ENCODE data around the gene INTS14.

- TF ChIP-seq POLR2A (IDR thresholded peaks at IDR 0.05; ENCODE audit: low read length) (no peak), GATA1 (IDR thresholded peaks at IDR 0.05; ENCODE audit: low read depth, low read length) (no peak)
These were observed 10.7 kb upstream of the INTS14 start, which contains the start of gene SLC24A1 for GRCh38 chr15:65621638-65622037.
